Measurements from ENCODE around the gene RPS6KA2.
"Not testable (repeated sequence)": the region's sequence is repeated elsewhere in the genome, so short reads cannot be mapped to it uniquely, and the experiment has no call there.

Gene RPS6KA2

DNA sequence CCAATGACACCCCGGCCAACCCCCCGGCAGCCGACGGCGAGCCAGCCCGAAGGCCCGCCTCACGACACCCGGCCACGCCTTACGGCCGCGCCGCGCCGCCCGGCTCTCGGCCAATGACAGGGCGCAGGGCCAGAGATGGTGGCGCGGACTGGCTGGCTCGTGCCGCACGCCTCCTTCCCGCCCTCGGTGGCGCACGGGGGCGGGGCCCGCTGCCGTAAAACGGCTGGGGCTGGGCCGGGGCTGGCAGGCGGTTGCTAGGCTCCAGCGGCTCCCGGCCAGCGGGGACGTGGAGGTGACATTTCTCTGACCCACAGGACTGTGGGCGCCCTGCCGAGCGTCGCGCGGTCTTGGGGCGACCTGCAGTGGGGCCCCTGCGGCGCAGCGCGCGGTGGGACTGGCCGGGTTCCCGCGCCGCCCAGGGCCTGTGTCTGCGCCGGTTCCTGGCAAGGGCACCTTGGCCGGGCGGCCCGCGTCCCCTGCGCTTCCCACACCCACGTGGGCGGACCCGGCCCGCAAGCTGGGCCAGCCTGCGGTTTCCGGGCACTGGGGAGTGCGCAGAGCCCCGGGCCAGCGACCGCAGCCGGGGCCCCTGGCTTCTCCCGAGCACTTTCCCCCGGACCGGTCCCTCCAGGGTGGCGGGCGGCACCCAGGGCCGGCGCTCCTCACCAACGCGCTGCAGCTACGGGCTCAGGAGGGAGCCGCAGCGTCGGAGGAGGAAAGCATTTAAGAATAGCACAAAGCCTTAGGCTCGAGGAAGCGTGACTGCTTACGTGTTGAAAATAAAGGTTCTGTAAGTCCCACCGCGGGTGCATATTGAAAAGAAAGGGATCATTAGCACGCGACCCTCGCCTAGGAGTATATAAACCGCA is 243.9 kb downstream of the RPS6KA2 start, which contains the start of gene MPC1:
MPC1 (minus strand) TSS at position 8 of the 869 bp plus-strand sequence. CDS start 64 bp downstream, outside the sequence.
- DNase-seq, result peak; percentile 48

DNA sequence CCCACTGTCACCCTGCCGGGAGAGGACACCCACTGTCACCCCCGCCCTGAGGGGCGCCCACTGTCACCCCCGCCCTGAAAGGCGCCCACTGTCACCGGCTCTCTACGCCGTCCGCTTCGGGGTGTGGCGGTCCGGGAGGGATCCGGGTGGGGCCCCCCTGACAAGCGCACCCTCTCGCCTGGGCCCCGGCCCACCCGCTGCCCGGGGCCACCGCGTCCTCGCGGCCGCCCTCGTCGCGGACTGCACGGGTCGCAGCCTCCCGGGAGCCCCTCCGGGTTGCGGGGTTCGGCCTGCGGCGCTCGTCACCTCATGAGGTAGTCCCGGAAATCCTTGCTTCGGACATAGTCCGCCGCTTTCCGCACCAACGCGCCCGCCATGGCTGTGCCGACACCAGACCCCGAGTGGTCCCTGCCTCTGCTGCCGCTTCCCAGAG is 244.5 kb downstream of the RPS6KA2 start:
- DNase-seq, result no peak

GRCh38 chr6:166381733-166382499 is 245.1 kb downstream of the RPS6KA2 start:
- no peak for DNase-seq

DNA sequence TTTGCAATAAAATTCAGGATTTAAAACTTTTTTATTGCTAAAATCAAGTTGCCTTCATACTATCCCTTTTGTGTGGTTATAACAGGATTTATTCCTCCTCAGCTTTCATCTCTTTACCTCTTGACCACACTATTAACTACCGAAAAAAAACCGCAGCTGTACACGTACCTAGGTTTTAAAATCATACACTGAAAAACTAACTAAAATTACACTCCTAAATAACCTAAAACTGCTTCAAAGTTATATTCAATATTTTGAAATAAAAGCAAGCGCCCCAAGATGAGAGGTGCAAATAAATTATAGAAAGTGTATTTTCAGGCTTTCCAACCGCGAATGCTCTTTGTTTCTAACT is 245.7 kb downstream of the RPS6KA2 start:
- no peak for DNase-seq

DNA sequence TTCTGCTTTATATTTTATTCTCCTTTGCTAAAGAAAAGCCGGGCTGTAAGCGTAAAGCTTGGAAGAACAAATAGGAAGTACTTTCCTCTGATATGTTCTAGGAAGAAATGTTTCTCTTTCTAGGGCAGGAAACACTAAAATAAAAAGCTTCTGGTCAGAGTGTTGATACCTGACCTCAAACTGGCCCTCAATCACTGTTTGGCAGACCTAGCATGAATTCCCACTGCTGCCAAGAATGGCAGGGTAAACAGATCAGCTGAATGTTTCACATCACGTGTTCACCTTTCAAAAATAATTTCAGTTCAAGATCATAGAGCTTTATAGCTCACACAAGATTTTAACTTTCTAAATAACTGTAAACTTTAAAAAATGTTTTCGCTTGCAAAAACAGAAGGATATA is 247.3 kb downstream of the RPS6KA2 start:
- DNase-seq, result no peak

DNA sequence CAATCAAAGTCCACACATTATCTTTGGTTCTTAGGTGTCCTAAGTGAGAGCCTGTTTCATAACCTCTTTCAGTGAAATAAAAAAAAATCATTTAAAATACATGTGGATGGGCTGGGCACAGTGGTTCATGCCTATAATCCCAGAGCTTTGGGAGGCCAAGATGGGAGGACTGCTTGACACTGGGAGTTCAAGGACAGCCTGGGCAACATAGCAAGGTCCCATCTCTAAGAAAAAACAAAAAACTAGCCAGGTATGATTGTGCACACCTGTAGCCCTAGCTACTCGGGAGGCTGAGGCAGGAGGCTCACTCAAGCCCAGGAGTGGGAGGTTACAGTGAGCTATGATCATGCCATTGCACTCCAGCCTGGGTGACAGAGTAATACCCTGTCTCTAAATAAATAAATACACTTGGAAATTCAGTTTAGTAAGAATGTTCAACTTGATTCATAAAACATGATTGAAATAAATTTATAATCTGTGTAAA is 247.9 kb downstream of the RPS6KA2 start:
- no peak for DNase-seq

DNA sequence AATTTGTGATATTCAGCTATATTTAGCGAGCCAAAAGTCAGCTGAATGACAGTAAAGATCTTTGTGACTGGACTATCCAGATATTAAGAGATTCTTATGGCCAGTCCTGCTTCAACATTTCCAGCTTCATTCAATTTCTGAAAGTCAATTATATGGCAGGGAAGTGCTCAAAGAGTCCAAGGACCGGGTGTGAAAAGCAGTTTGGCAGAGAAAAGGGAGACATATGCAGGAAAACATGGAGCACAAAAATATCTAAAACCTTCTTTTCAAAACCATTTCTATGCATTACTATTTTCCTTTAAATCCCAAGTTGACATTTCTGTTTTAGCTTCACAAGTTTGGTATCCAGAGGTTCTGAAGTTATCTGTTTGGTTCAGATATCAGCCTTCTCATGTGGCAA is 249.3 kb downstream of the RPS6KA2 start:
- DNase-seq, result no peak

DNA sequence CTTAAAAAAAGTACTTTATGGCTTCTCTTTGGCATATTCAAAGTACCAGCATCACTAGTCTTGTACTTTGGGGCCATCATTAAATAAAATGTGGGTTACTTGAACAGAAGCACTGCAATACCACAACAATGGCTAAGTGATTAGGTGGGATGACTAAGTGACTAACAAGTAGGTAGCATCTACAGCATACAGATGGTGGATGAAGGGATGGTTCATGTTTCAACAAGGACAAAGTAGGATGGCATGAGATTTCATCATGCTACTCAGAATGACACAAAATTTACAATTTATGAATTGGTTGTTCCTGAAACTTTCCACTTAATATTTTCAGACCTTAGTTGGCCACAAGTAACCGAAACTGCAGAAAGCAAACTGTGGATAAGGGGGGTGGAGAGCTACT is 252.0 kb downstream of the RPS6KA2 start:
- no peak for DNase-seq

- no peak for DNase-seq
Observed at GRCh38 chr6:166370489-166370888, 256.6 kb downstream of the RPS6KA2 start.

DNA sequence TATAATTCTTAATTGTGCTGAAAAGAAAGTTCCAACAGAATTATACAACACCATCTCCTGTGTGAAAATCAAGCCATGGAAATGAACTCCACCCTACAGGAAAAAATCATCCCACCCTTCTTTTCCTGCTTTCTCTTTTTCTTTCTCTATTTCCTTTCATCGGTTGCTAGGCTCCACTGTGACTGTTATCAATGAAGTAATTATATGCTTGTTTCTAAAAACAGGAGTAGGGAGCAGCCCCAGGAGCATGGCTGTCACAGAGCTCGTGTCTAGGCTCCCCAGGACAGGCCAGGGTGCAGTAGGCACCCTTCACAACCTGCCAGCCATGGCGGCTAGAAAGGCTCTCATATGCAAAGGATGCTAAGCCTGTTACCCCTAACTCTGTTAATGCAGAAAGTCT is 257.3 kb downstream of the RPS6KA2 start:
- no peak for DNase-seq

- DNase-seq, result no peak
Observed at GRCh38 chr6:166366921-166367320, 260.1 kb downstream of the RPS6KA2 start.

DNA sequence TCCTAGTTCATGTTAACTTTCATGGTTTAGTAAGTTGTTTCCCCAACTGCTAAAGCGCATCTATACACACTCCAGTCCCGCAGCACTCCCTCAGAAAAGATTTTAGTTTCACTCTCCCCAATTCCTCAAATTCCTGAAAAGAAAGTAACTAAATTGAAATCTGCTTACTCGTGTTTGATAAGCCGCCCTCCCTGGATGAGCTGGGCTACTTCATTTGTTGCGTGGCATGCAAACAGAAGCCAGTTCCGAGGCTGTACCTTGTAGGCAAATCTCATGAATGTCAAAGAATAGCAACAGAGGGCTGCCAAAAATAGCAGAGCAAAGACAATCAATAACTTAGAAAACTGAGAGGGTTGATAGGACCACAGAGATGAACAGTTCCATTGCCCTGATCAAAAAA is 261.2 kb downstream of the RPS6KA2 start:
- no peak for DNase-seq

- no peak for DNase-seq
Observed at GRCh38 chr6:166365221-166365620, 261.8 kb downstream of the RPS6KA2 start.

DNA sequence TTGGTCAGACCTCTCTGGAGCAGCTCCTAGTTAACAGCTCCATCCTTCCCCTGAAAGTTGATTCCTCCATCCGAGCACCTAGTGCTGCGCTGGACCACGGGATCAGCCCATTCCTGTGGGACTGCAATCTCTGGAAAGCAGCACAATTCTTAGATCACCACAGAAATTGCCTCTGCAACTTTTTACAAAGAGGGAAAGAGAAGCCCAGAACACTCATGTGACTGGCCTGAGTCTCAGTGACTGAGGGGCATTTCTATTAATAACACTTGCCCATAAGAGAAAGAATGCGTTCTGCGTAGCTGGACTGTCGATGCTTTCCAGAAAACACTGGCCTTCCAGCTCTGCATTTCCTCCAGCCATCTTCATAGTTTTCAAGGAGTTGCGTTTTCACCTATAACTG is 262.6 kb downstream of the RPS6KA2 start:
- DNase-seq, result no peak

DNA sequence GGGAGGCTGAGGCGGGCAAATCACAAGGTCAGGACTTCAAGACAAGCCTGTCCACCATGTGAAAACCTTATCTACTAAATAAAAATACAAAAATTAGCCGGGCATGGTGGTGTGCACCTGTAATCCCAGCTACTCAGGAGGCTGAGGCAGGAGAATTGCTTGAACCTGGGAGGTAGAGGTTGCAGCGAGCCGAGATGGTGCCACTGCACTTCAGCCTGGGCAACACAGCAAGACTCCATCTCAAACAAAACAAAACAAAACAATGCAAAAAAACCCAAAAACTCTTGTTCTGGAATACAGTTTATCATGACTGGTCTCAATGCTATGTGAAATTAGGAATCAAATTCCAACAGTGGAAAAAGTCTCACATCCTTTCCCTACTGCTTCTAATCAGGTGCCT is 264.6 kb downstream of the RPS6KA2 start:
- DNase-seq, result not testable (repeated sequence)

GRCh38 chr6:166361077-166361429 is 266.0 kb downstream of the RPS6KA2 start:
- no peak for DNase-seq

DNA sequence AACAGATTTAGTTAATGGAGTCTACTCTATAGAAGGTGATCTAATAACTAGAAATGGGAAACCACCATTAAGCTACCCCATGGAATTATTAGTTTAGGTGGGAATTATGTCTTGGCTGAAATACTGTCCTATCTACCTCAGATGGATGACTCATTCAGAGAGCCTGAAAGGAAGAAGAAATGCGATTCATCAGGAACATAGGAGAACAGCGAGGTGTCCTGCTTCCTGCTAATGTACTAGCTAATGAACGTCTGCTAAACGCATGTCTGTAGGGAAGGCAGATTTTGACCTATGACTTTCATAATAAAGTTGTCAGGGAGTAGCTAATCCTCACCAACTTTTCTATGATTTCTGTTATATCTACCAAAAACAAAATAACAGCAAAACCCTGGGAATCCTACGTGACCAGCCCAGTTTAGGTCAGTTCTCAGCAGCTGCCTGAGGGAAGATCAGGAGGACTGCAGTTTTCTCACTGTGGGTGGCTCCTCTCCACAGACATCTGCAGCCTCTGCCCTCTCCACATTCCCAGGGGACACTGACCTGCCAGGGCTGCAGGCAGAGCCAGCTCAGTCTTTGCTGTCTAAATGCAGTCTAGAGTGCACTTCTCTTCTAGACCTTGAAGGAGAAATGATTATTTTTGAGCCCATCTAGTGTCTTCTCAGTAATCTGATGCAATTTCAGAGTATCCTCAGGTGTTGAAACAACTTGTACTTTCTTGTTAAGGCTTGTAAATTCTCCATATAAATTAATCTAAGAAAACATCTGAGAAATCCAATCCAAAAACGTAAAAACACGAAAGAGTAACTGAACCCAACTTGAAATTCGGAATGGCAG is 266.6 kb downstream of the RPS6KA2 start:
- DNase-seq, result no peak
